Pancreas (tissue), 10 donors: ENCODE data around the gene ADD2. TPM values are rescaled to one million over a fixed set of nuclear protein-coding genes. Genes with fewer than 3 reads are reported as not detected.

Experiments used
- ATAC-seq, 4 donors: fragments of 200-7000 bp; cut with Tn5 transposase; one replicate each; pipeline versions ENCODE4 v1.8.0 to v1.9.1; 2020; ENCODE audit warnings: mild to moderate bottlenecking in 4 of 4, moderate library complexity in 4 of 4
- DNase-seq, 6 donors: peaks; one replicate each; pipeline ENCODE4 v3.0.0-alpha.2; 2020
- FAIRE-seq: peaks from 2 replicates; lab custom pipeline; 2012; peaks lifted over from hg19 to GRCh38; lab: Jason Lieb, UNC
- H3K27ac ChIP-seq, 4 donors: fragments of 200-600 bp; sonication (generic); 1 replicate in 3 of 4; 2 replicates in 1 of 4; pipeline versions ENCODE4 v1.5.0 to v1.8.0; 2020
- H3K27me3 ChIP-seq, 4 donors: fragments of 200-600 bp; one replicate each; pipeline ENCODE4 v1.8.0; 2021
- H3K36me3 ChIP-seq, 3 donors: fragments of 200-600 bp; sonication (generic) in 1 of 3; one replicate each; pipeline versions ENCODE4 v1.5.0 to v1.8.0; 2020 to 2021
- H3K4me1 ChIP-seq, 3 donors: fragments of 200-600 bp; one replicate each; pipeline ENCODE4 v1.8.0; 2021
- H3K4me3 ChIP-seq, 4 donors: fragments of 200-600 bp; sonication (generic) in 2 of 4; one replicate each; pipeline versions ENCODE4 v1.5.0 to v1.8.0; 2020 to 2021
- H3K9me3 ChIP-seq, 4 donors: fragments of 200-600 bp; one replicate each; pipeline ENCODE4 v1.8.0; 2021
- CTCF ChIP-seq, 4 donors: fragments of 200-600 bp; sonication (generic) in 3 of 4; IDR thresholded peaks; one replicate each; pipeline versions ENCODE4 v1.5.0 to v1.8.0; 2021; ENCODE audit warnings: antibody characterized with exemption in 4 of 4
- WGBS, 2 donors: extraction: QIAGEN DNeasy Blood & Tissue Kit; methylation state at CpG; one replicate each; pipeline ENCODE4 v1.1.7; 2013; 5-methylcytosine and 5-hydroxymethylcytosine counted together
- intact Hi-C, 3 donors: fragments of 100-400 bp; cut with DNase I; formaldehyde crosslinking; loops; one replicate each; pipeline versions ENCODE4 v1.11.1 to v1.14.2; 2022
- polyA plus RNA-seq, 2 donors: library from polyadenylated mRNA; stranded (reverse); fragments of 200-250 nt; gene quantifications; one replicate each; pipeline ENCODE4 v1.2.3, GENCODE V29; 2013
- total RNA-seq, 6 donors: library from RNA; stranded (reverse); fragmentation: NEBNext Ultra II Directional in 4 of 6; extraction: Animal tissue kit (Norgen Biotek cat#: 25700) in 4 of 6; gene quantifications; one replicate each; pipeline versions ENCODE4 v1.2.1 to v1.2.4, GENCODE V29; 2021 to 2023
- donor health status: healthy with polysubstance abuse.
- donor health status: DM: no; HTN: no; CAD: no; lungs with moderate emphysema.
- donor health status: DM: no; HTN: no; CAD: no.
- donor health status: control.
- donor health status: control.
- donor health status: Bipolar disorder and iron deficiency.
- donor health status: DM: yes; HTN: yes; CAD: no.
- donor health status: DM: no; HTN: no; CAD: no.
- donor health status: DM: no; HTN: no; CAD: no.
- donor health status: DM: yes; HTN: yes; CAD: no.

ADD2 gene
- total and polyA plus RNA-seq, 8 donors: 0.38 to 5.5 (median 3.3) TPM

- no peak for FAIRE-seq
Observed at GRCh38 chr2:70714141-70714905, 53.7 kb downstream of the ADD2 start.

GRCh38 chr2:70712916-70713315, 55.1 kb downstream of the ADD2 start:
- no peak for ATAC-seq
- Histone ChIP-seq H3K9me3 (no peaks in the 10 kb centered on the region), H3K27me3 (no peaks in the 10 kb centered on the region), H3K36me3 (no peaks in the 10 kb centered on the region), H3K27ac (no peak overlapping the region), H3K4me3 (no peak overlapping the region), H3K4me1 (no peaks in the 10 kb centered on the region)
- no peak for DNase-seq
- no peak for FAIRE-seq
- no peak for TF ChIP-seq CTCF (IDR thresholded peaks at IDR 0.05)
- 93 to 94% methylated on average over 5 of the region's 5 CpGs for WGBS, 2 donors
- intact Hi-C loops: no loop called here

More at GRCh38 chr2:70714141-70714905, 53.7 kb downstream of the ADD2 start:
- Histone ChIP-seq H3K9me3 (no peaks in the 10 kb centered on the region), H3K36me3 (no peaks in the 10 kb centered on the region), H3K27me3 (no peaks in the 10 kb centered on the region), H3K27ac (no peak overlapping the region), H3K4me1 (no peaks in the 10 kb centered on the region), H3K4me3 (no peak overlapping the region)
- TF ChIP-seq CTCF (IDR thresholded peaks at IDR 0.05): no peak
- DNase-seq (no peak), ATAC-seq (no peak)
- WGBS, 2 donors: 87 to 95% methylated on average over 5 of the region's 5 CpGs
- intact Hi-C loops: no loop called here

GRCh38 chr2:70711191-70711590, 56.8 kb downstream of the ADD2 start:
- no peak overlapping the region for H3K27ac ChIP-seq
- no peaks in the 10 kb centered on the region for H3K4me1 ChIP-seq
- H3K27me3 ChIP-seq: no peaks in the 10 kb centered on the region
- 92 to 95% methylated on average over 1 of the region's 1 CpG for WGBS, 2 donors
- H3K36me3 ChIP-seq: no peaks in the 10 kb centered on the region
- DNase-seq (no peak), FAIRE-seq (no peak), ATAC-seq (no peak)
- H3K9me3 ChIP-seq: no peaks in the 10 kb centered on the region
- intact Hi-C loops: no loop called here
- H3K4me3 ChIP-seq: no peak overlapping the region
- no peak for TF ChIP-seq CTCF (IDR thresholded peaks at IDR 0.05)

- DNase-seq (no peak), ATAC-seq (peak in 2 of 4 donors; percentile 26 to 33), FAIRE-seq (no peak)
- TF ChIP-seq CTCF (IDR thresholded peaks at IDR 0.05): no peak
- WGBS, 2 donors: 89 to 91% methylated on average over 3 of the region's 3 CpGs
- no peaks in the 10 kb centered on the region for H3K4me1 ChIP-seq
- no peak overlapping the region for H3K27ac ChIP-seq
- H3K9me3 ChIP-seq: no peaks in the 10 kb centered on the region
- no peaks in the 10 kb centered on the region for H3K36me3 ChIP-seq
- H3K27me3 ChIP-seq: no peaks in the 10 kb centered on the region
- intact Hi-C loops: no loop called here
- no peak overlapping the region for H3K4me3 ChIP-seq
Observed at GRCh38 chr2:70710038-70710690, 57.8 kb downstream of the ADD2 start.
